Fibroblast of peridontal ligament (primary cell): ENCODE results near the gene SOWAHC.
A peak's percentile ranks its signal among the peaks of the same experiment; 100 is the strongest.
"Not testable (repeated sequence)": the region's sequence is repeated elsewhere in the genome, so short reads cannot be mapped to it uniquely, and the experiment has no call there.

Experiments used
- DNase-seq: peaks from one replicate; pipeline ENCODE4 v3.0.0-alpha.2; 2010; ENCODE audit errors: extremely low read depth

Gene SOWAHC

GRCh38 chr2:109614715-109615636 is 812 bp downstream of the SOWAHC start:
- no peak for DNase-seq

- DNase-seq: no peak
These were observed 1.5 kb downstream of the SOWAHC start for GRCh38 chr2:109615637-109616144.

GRCh38 chr2:109616184-109616583 is 2.0 kb downstream of the SOWAHC start:
- DNase-seq: no peak

GRCh38 chr2:109619032-109619615 is 5.0 kb downstream of the SOWAHC start:
- DNase-seq: no peak

- DNase-seq: no peak
These were observed 9.1 kb downstream of the SOWAHC start for GRCh38 chr2:109623297-109623696.

GRCh38 chr2:109623923-109624322 is 9.8 kb downstream of the SOWAHC start:
- DNase-seq: no peak

GRCh38 chr2:109624339-109624738 is 10.2 kb downstream of the SOWAHC start:
- no peak for DNase-seq

GRCh38 chr2:109628321-109628720 is 14.2 kb downstream of the SOWAHC start:
- not testable (repeated sequence) for DNase-seq

GRCh38 chr2:109629867-109630266 is 15.7 kb downstream of the SOWAHC start:
- DNase-seq: no peak

- DNase-seq: no peak
These were observed 16.6 kb downstream of the SOWAHC start for GRCh38 chr2:109630441-109631430.

- no peak for DNase-seq
These were observed 17.6 kb downstream of the SOWAHC start for GRCh38 chr2:109631741-109632140.

- DNase-seq: no peak
These were observed 18.1 kb downstream of the SOWAHC start for GRCh38 chr2:109632158-109632789.

GRCh38 chr2:109633284-109633961 is 19.3 kb downstream of the SOWAHC start:
- DNase-seq: no peak

GRCh38 chr2:109635426-109636304 is 21.5 kb downstream of the SOWAHC start:
- DNase-seq: no peak

- DNase-seq: no peak
These were observed 22.2 kb downstream of the SOWAHC start for GRCh38 chr2:109636317-109636716.

GRCh38 chr2:109637749-109638570 is 23.8 kb downstream of the SOWAHC start:
- DNase-seq: peak; percentile 42

- no peak for DNase-seq
These were observed 24.6 kb downstream of the SOWAHC start for GRCh38 chr2:109638795-109639194.

- DNase-seq: not testable (repeated sequence)
These were observed 25.8 kb downstream of the SOWAHC start for GRCh38 chr2:109640000-109640399.
